SU-DHL-6 (cell line): ENCODE measurements around the gene ACTA1.

Source experiments
- H2AFZ ChIP-seq: fragments of 200-600 bp; sonication (generic); 2 replicates; pipeline ENCODE4 v1.6.1; 2014; ENCODE audit warnings: low read depth, mild to moderate bottlenecking, moderate library complexity, mixed read lengths, antibody characterized with exemption, low read length; ENCODE audit not compliant: severe bottlenecking
- H3F3A ChIP-seq: fragments of 200-600 bp; shearing (Covaris generic); 2 replicates; pipeline ENCODE4 v1.6.0; 2016; ENCODE audit warnings: antibody characterized with exemption, mild to moderate bottlenecking; ENCODE audit not compliant: insufficient read depth
- H3K27ac ChIP-seq: fragments of 200-600 bp; sonication (generic); 2 replicates; pipeline ENCODE4 v1.5.1; 2016; ENCODE audit warnings: low read depth, mild to moderate bottlenecking, low read length, moderate library complexity, mixed read lengths
- H3K27me3 ChIP-seq: fragments of 200-600 bp; sonication (generic), shearing (Covaris generic); 2 replicates; pipeline ENCODE4 v1.6.0; 2014; ENCODE audit warnings: mild to moderate bottlenecking, low read length
- H3K36me3 ChIP-seq: fragments of 200-600 bp; sonication (generic); 2 replicates; pipeline ENCODE4 v1.6.1; 2014; ENCODE audit warnings: mild to moderate bottlenecking, low read length, mixed read lengths
- H3K4me2 ChIP-seq: fragments of 300-600, 200-600 bp; shearing (Covaris generic), sonication (generic); 2 replicates; pipeline ENCODE4 v1.6.0; 2014; ENCODE audit warnings: low read length, low read depth, mild to moderate bottlenecking; ENCODE audit not compliant: poor library complexity, severe bottlenecking
- H3K4me3 ChIP-seq: fragments of 200-600 bp; sonication (generic); 2 replicates; pipeline ENCODE4 v1.5.1; 2014; ENCODE audit warnings: antibody characterized with exemption, low read length, mild to moderate bottlenecking, mixed read lengths; ENCODE audit not compliant: insufficient read depth, poor library complexity, severe bottlenecking
- H3K79me2 ChIP-seq: fragments of 200-600 bp; sonication (generic); 2 replicates; pipeline ENCODE4 v1.6.1; 2014; ENCODE audit warnings: mild to moderate bottlenecking, low read length, moderate library complexity; ENCODE audit not compliant: insufficient read depth
- H3K9ac ChIP-seq: fragments of 200-600 bp; sonication (generic); 2 replicates; pipeline ENCODE4 v1.7.0; 2014; ENCODE audit warnings: mild to moderate bottlenecking, low read length
- H3K9me2 ChIP-seq: fragments of 200-600 bp; sonication (generic); replicated peaks from 2 replicates; pipeline ENCODE4 v1.6.1; 2014; ENCODE audit warnings: low read length; ENCODE audit not compliant: insufficient read depth
- H3K9me3 ChIP-seq: fragments of 200-600 bp; sonication (generic); 2 replicates; pipeline ENCODE4 v1.6.1; 2014; ENCODE audit warnings: low read length, mixed read lengths; ENCODE audit not compliant: insufficient read depth
- H4K20me1 ChIP-seq: fragments of 200-600 bp; sonication (generic); 2 replicates; pipeline ENCODE4 v1.6.1; 2014; ENCODE audit warnings: low read depth, mild to moderate bottlenecking, antibody characterized with exemption, low read length, moderate library complexity, mixed read lengths
- CTCF ChIP-seq: fragments of 200-600 bp; sonication (generic); IDR thresholded peaks from one replicate; pipeline ENCODE4 v1.5.1; 2017; ENCODE audit warnings: antibody characterized with exemption, mild to moderate bottlenecking, low read length, moderate library complexity; ENCODE audit not compliant: insufficient read depth, poor library complexity, severe bottlenecking
- EZH2phosphoT487 ChIP-seq: fragments of 200-600 bp; sonication (generic), shearing (Covaris generic); conservative IDR thresholded peaks from 2 replicates; pipeline ENCODE4 v1.6.1; 2018; ENCODE audit warnings: mild to moderate bottlenecking, antibody characterized with exemption, low read length, moderate library complexity, mixed read lengths

The ACTA1 gene

DNA sequence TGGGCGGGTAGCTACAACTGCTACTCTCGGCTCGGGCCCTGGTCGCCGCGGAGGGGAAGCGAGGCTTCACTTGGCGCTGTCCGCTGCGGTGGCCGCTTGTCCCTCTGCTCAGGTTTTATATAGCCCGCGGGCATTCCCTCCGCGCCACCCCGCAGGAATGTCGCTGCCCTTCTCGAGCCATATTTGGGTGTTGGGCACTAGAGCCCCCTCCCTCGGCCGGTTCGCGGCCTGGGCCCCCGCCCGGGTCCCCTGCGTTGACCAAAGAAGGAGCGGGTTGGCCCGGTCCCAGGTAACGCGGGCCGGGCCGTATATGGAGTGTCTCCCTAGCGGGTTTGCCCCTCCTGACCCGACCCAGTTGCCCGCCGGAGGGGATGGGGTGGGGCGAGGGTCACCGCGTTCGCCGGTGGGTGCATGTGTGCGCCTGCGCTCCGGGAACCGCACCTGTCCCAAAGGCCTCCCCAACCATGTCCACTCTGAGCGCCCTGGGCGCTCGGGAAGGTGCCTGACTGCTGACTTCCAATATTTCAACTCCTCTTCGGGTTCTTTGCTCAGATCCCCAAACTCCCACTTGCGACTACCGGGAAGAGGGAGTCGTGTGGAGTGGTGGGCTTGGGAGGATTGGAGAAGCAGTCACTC is at the start of gene ACTA1:
ACTA1 (minus strand) TSS at position 90 of the 636 bp plus-strand sequence. CDS start 979 bp downstream, outside the sequence.
- H3K79me2 ChIP-seq, result no peaks in the 10 kb centered on the region
- H3K4me3 ChIP-seq, result no peak within 1 kb of the TSS
- TF ChIP-seq CTCF (no peak), EZH2phosphoT487 (no peak)
- no peaks in the 10 kb centered on the region for H3K9me2 ChIP-seq
- no peaks in the 10 kb centered on the region for H3K36me3 ChIP-seq
- H3K9ac ChIP-seq, result no peak within 1 kb of the TSS
- no peaks in the 10 kb centered on the region for H4K20me1 ChIP-seq
- H3K9me3 ChIP-seq, result no peaks in the 10 kb centered on the region
- no peak within 1 kb of the TSS for H2AFZ ChIP-seq
- H3K4me2 ChIP-seq, result no peak within 1 kb of the TSS
- no peaks in the 10 kb centered on the region for H3F3A ChIP-seq
- no peak within 1 kb of the TSS for H3K27ac ChIP-seq
- H3K27me3 ChIP-seq, result no peaks in the 10 kb centered on the region

- Histone ChIP-seq H3K4me2 (no peak overlapping the region), H3K4me3 (no peak overlapping the region), H3K79me2 (no peaks in the 10 kb centered on the region), H2AFZ (no peak overlapping the region), H3K9me2 (no peaks in the 10 kb centered on the region), H3K9ac (no peak overlapping the region), H3K36me3 (peaks cover 21% of the 10 kb centered on the region), H3K27me3 (no peaks in the 10 kb centered on the region), H4K20me1 (no peaks in the 10 kb centered on the region), H3K27ac (no peak overlapping the region), H3F3A (no peaks in the 10 kb centered on the region), H3K9me3 (no peaks in the 10 kb centered on the region)
- TF ChIP-seq CTCF, result no peak
- no peak for TF ChIP-seq EZH2phosphoT487
Measured at GRCh38 chr1:229482511-229482910, 48.6 kb upstream of the ACTA1 start.

DNA sequence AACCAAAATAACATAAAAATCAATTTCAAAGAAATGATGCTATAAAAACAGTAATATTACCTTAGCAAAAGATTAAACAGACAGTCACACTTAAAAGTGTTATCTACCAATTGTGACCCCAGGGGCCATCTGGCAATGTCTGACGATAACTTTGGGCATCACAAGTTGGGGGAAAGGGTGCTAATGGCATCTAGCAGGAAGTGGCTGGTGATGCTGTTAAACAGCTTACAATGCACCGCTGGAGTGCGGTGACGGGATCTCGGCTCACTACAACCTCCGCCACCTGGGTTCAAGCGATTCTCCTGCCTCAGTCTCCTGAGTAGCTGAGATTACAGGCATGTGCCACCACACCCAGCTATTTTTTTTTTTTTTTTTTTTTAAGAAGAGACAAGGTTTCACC is 46.6 kb upstream of the ACTA1 start:
- Histone ChIP-seq H3K9me3 (no peaks in the 10 kb centered on the region), H3F3A (no peaks in the 10 kb centered on the region), H3K9ac (no peak overlapping the region), H3K4me3 (no peak overlapping the region), H3K27me3 (no peaks in the 10 kb centered on the region), H2AFZ (no peak overlapping the region), H3K4me2 (peak overlapping the region; percentile 27), H3K79me2 (no peaks in the 10 kb centered on the region), H3K36me3 (peaks cover 19% of the 10 kb centered on the region), H3K27ac (peak overlapping the region; percentile 36; the same call in 1 of the 2 replicates), H3K9me2 (no peaks in the 10 kb centered on the region), H4K20me1 (no peaks in the 10 kb centered on the region)
- TF ChIP-seq CTCF (no peak), EZH2phosphoT487 (no peak)
